ENCODE results near the gene C10orf120.

Gene C10orf120

GRCh38 chr10:122656308-122656705 is 43.3 kb downstream of the C10orf120 start:
- Histone ChIP-seq H3K27me3 (ENCODE audit: control insufficient read depth, insufficient read depth, low read length) (no peaks in the 10 kb centered on the region), H3K27ac (ENCODE audit: low read depth, low read length) (peak overlapping the region; percentile 40), H3K9ac (ENCODE audit: low read length) (no peak overlapping the region), H3K36me3 (ENCODE audit: control insufficient read depth, insufficient read depth, low read length) (no peaks in the 10 kb centered on the region), H3K4me1 (ENCODE audit: control insufficient read depth, insufficient read depth, low read length) (peaks cover 12% of the 10 kb centered on the region), H3K4me3 (ENCODE audit: low read length) (no peak overlapping the region)

DNA sequence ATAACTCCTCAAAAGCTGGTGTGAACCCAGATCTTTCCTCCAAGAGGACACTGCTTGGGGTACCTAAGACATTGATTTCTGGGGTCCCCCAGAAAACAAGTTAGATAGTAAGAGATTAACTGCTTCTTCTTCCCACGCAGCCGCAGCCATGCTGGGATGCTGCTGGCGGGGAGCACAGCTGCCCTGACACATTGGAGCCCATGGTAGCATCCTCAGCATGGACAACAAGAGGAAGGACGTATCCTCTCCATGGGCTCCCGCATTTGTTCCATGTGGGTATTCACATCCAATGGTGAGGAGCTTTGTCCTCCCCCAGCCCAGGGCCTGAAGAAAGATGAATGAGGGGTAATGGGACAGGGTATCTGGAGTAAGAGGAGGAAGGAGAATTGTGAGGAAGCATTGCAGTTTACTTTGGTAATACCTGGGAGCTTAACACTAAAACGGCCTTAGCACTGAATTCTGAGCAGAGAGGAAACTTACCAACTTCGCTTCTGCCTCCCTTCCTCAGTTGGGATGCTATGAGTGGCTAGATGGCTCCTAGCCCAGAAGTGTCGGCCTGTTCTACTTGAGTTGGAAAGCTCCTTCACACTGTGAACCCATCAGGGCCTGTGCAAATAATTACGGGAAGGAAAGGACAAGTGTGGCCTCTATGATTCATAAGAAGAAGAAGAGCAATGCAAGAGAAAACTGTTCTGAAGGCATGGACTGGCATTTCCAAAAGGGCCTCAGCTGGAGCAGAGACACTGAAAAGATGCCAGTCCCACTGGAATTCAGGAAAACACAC is 43.9 kb downstream of the C10orf120 start:
- Histone ChIP-seq H3K27me3 (ENCODE audit: control insufficient read depth, insufficient read depth, low read length) (no peaks in the 10 kb centered on the region), H3K4me1 (ENCODE audit: control insufficient read depth, insufficient read depth, low read length) (peaks cover 12% of the 10 kb centered on the region), H3K36me3 (ENCODE audit: control insufficient read depth, insufficient read depth, low read length) (no peaks in the 10 kb centered on the region), H3K27ac (ENCODE audit: low read depth, low read length) (no peak overlapping the region), H3K9ac (ENCODE audit: low read length) (no peak overlapping the region), H3K4me3 (ENCODE audit: low read length) (no peak overlapping the region)

DNA sequence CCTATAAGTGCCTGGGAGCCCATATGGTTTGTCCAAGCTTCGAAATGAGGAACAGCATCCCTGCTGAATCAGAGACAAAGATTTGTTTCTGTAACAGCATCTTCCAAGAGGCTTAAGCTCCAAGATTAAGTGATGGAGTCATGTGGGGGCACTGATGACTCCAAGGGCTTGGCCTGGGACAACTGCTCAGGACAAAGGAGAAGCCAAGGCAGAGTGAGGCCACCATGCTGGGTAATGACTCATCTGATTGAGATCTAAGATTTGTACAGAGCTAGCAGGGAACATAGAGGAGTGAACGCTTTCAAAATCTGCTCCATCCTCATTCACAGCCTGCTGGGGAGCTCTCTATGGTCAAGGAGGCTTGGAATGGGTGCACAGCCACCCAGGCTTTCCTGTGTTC is 49.3 kb downstream of the C10orf120 start:
- Histone ChIP-seq H3K4me1 (ENCODE audit: control insufficient read depth, insufficient read depth, low read length) (no peaks in the 10 kb centered on the region), H3K27ac (ENCODE audit: low read depth, low read length) (no peak overlapping the region), H3K36me3 (ENCODE audit: control insufficient read depth, insufficient read depth, low read length) (no peaks in the 10 kb centered on the region), H3K27me3 (ENCODE audit: control insufficient read depth, insufficient read depth, low read length) (no peaks in the 10 kb centered on the region), H3K4me3 (ENCODE audit: low read length) (no peak overlapping the region), H3K9ac (ENCODE audit: low read length) (no peak overlapping the region)

- Histone ChIP-seq H3K4me1 (ENCODE audit: control insufficient read depth, insufficient read depth, low read length) (no peaks in the 10 kb centered on the region), H3K27ac (ENCODE audit: low read depth, low read length) (no peak overlapping the region), H3K36me3 (ENCODE audit: control insufficient read depth, insufficient read depth, low read length) (no peaks in the 10 kb centered on the region), H3K9ac (ENCODE audit: low read length) (no peak overlapping the region), H3K27me3 (ENCODE audit: control insufficient read depth, insufficient read depth, low read length) (no peaks in the 10 kb centered on the region), H3K4me3 (ENCODE audit: low read length) (no peak overlapping the region)
Observed at GRCh38 chr10:122649903-122650302, 49.7 kb downstream of the C10orf120 start.

- no peaks in the 10 kb centered on the region for H3K4me1 ChIP-seq (ENCODE audit: control insufficient read depth, insufficient read depth, low read length)
- H3K36me3 ChIP-seq (ENCODE audit: control insufficient read depth, insufficient read depth, low read length) = no peaks in the 10 kb centered on the region
- H3K9ac ChIP-seq (ENCODE audit: low read length) = no peak overlapping the region
- H3K4me3 ChIP-seq (ENCODE audit: low read length) = no peak overlapping the region
- H3K27ac ChIP-seq (ENCODE audit: low read depth, low read length) = no peak overlapping the region
- H3K27me3 ChIP-seq (ENCODE audit: control insufficient read depth, insufficient read depth, low read length) = no peaks in the 10 kb centered on the region
Observed at GRCh38 chr10:122648599-122649428, 50.8 kb downstream of the C10orf120 start.
